Chondrocyte (in vitro differentiated cells): Measurements from ENCODE around the gene LMOD3. TPM values are rescaled to one million over a fixed set of nuclear protein-coding genes. Genes with fewer than 3 reads are reported as not detected.

Experiments
- DNase-seq: peaks from one replicate; pipeline ENCODE4 v3.0.0; 2021; ENCODE audit warnings: mixed read lengths, low spot score
- H3K27ac Mint-ChIP-seq: one replicate; pipeline ENCODE4 v1.8.0; 2021; ENCODE audit warnings: mild to moderate bottlenecking, moderate library complexity, mixed read lengths; ENCODE audit not compliant: unreplicated experiment
- H3K27me3 Mint-ChIP-seq: 2 replicates; pipeline ENCODE4 v1.8.0; 2021; ENCODE audit warnings: low read depth, mixed read lengths
- H3K36me3 Mint-ChIP-seq: 2 replicates; pipeline ENCODE4 v1.8.0; 2021; ENCODE audit warnings: low read depth, mixed read lengths
- H3K4me1 Mint-ChIP-seq: 2 replicates; pipeline ENCODE4 v1.8.0; 2021; ENCODE audit warnings: low read depth, mild to moderate bottlenecking, mixed read lengths
- H3K4me3 Mint-ChIP-seq: one replicate; pipeline ENCODE4 v1.8.0; 2021; ENCODE audit warnings: mild to moderate bottlenecking, moderate library complexity, mixed read lengths; ENCODE audit not compliant: unreplicated experiment
- H3K9me3 Mint-ChIP-seq: 2 replicates; pipeline ENCODE4 v1.8.0; 2021; ENCODE audit warnings: low read depth, mixed read lengths
- CTCF ChIP-seq: fragments of 200-600 bp; sonication (generic); IDR thresholded peaks from 2 replicates; pipeline ENCODE4 v1.5.0; 2021; ENCODE audit warnings: antibody characterized with exemption, mild to moderate bottlenecking, moderate library complexity
- total RNA-seq: library from RNA; stranded (reverse); gene quantifications from 3 replicates; pipeline ENCODE4 v1.2.1, GENCODE V29; 2021

The LMOD3 gene
- total RNA-seq, 1 donor from 2014 or later: not detected

GRCh38 chr3:69092030-69092516 is 30.3 kb downstream of the LMOD3 start:
- no peak for TF ChIP-seq CTCF
- peaks cover 2% of the 10 kb centered on the region for H3K36me3 Mint-ChIP-seq
- H3K27me3 Mint-ChIP-seq: no peaks in the 10 kb centered on the region
- peak overlapping the region; percentile 65 for H3K27ac Mint-ChIP-seq
- no peak for DNase-seq
- H3K4me1 Mint-ChIP-seq: peaks cover 81% of the 10 kb centered on the region
- H3K9me3 Mint-ChIP-seq: no peaks in the 10 kb centered on the region
- H3K4me3 Mint-ChIP-seq: no peak overlapping the region

- Mint-ChIP-seq H3K4me3 (no peak overlapping the region), H3K4me1 (peaks cover 85% of the 10 kb centered on the region), H3K27ac (peak overlapping the region; percentile 63), H3K36me3 (peaks cover 1% of the 10 kb centered on the region), H3K27me3 (no peaks in the 10 kb centered on the region), H3K9me3 (no peaks in the 10 kb centered on the region)
- no peak for TF ChIP-seq CTCF
- DNase-seq: no peak
These were observed 30.9 kb downstream of the LMOD3 start for GRCh38 chr3:69091389-69092029.

GRCh38 chr3:69090021-69090420 is 32.4 kb downstream of the LMOD3 start:
- Mint-ChIP-seq H3K36me3 (peaks cover 1% of the 10 kb centered on the region), H3K27me3 (no peaks in the 10 kb centered on the region), H3K9me3 (no peaks in the 10 kb centered on the region), H3K4me3 (no peak overlapping the region), H3K27ac (peak overlapping the region; percentile 49), H3K4me1 (peaks cover 82% of the 10 kb centered on the region)
- no peak for TF ChIP-seq CTCF
- no peak for DNase-seq

- peaks cover 79% of the 10 kb centered on the region for H3K4me1 Mint-ChIP-seq
These were observed 34.3 kb downstream of the LMOD3 start for GRCh38 chr3:69088063-69088462.

More at GRCh38 chr3:69088063-69088462, 34.3 kb downstream of the LMOD3 start:
- peaks cover 1% of the 10 kb centered on the region for H3K36me3 Mint-ChIP-seq
- H3K9me3 Mint-ChIP-seq: no peaks in the 10 kb centered on the region
- TF ChIP-seq CTCF: peak; percentile 16
- H3K27me3 Mint-ChIP-seq: no peaks in the 10 kb centered on the region
- peak overlapping the region; percentile 63 for H3K27ac Mint-ChIP-seq
- DNase-seq: no peak
- H3K4me3 Mint-ChIP-seq: peak overlapping the region; percentile 39
